ENCODE measurements around the gene KCNC3.

- no peak for TF ChIP-seq EZH2 (IDR thresholded peaks at IDR 0.05; ENCODE audit: borderline replicate concordance, low read length)
- TF ChIP-seq CTCF (IDR thresholded peaks at IDR 0.05; ENCODE audit: low read length): no peak
Measured at GRCh38 chr19:50378169-50378862, 49.1 kb upstream of the KCNC3 start.
